Renal cortical epithelial cell (primary cell): Measurements from ENCODE around the gene RPL13. TPM values are rescaled to one million over a fixed set of nuclear protein-coding genes. Genes with fewer than 3 reads are reported as not detected.
A peak's percentile ranks its signal among the peaks of the same experiment; 100 is the strongest.

Experiments
- DNase-seq: peaks from one replicate; pipeline ENCODE4 v3.0.0-alpha.2; 2011; ENCODE audit warnings: low read depth
- total RNA-seq: library from RNA; depleted of rRNA; stranded (reverse); fragments of >200 nt; gene quantifications from 2 replicates; pipeline ENCODE4 v1.2.3, GENCODE V29; 2014

RPL13 gene
- total RNA-seq, 1 donor from 2014 or later, result 1,512 TPM

GRCh38 chr16:89545044-89545830 is 15.2 kb upstream of the RPL13 start:
- no peak for DNase-seq

- DNase-seq, result peak; percentile 72
Observed at GRCh38 chr16:89545831-89546574, 14.5 kb upstream of the RPL13 start.

GRCh38 chr16:89546781-89547180 is 13.7 kb upstream of the RPL13 start:
- no peak for DNase-seq

GRCh38 chr16:89547291-89547690 is 13.2 kb upstream of the RPL13 start:
- DNase-seq, result no peak

GRCh38 chr16:89547860-89548259 is 12.6 kb upstream of the RPL13 start:
- no peak for DNase-seq

GRCh38 chr16:89548344-89549006 is 12.0 kb upstream of the RPL13 start:
- no peak for DNase-seq

GRCh38 chr16:89549007-89549700 is 11.3 kb upstream of the RPL13 start:
- DNase-seq, result no peak

GRCh38 chr16:89550421-89551007 is 10.0 kb upstream of the RPL13 start:
- no peak for DNase-seq

GRCh38 chr16:89552329-89552728 is 8.2 kb upstream of the RPL13 start:
- no peak for DNase-seq

GRCh38 chr16:89552913-89553312 is 7.6 kb upstream of the RPL13 start:
- DNase-seq, result no peak

- DNase-seq, result no peak
Observed at GRCh38 chr16:89553733-89554132, 6.7 kb upstream of the RPL13 start.

GRCh38 chr16:89554343-89554742 is 6.1 kb upstream of the RPL13 start:
- no peak for DNase-seq

GRCh38 chr16:89555265-89555664 is 5.2 kb upstream of the RPL13 start:
- no peak for DNase-seq

- DNase-seq, result no peak
Observed at GRCh38 chr16:89555780-89556179, 4.7 kb upstream of the RPL13 start.

GRCh38 chr16:89556750-89557689 is 3.5 kb upstream of the RPL13 start:
- peak; percentile 51 for DNase-seq

- no peak for DNase-seq
Observed at GRCh38 chr16:89557690-89558490, 2.6 kb upstream of the RPL13 start.

GRCh38 chr16:89561142-89561883 is 831 bp downstream of the RPL13 start:
- no peak for DNase-seq

- no peak for DNase-seq
Observed at GRCh38 chr16:89561884-89562599, 1.6 kb downstream of the RPL13 start.
